ENCODE results near the gene PLCE1.

Gene PLCE1

GRCh38 chr10:94025806-94026205, 32.1 kb downstream of the PLCE1 start:
- DNase-seq = no peak

- no peak for DNase-seq
Measured at GRCh38 chr10:94027197-94027596, 33.5 kb downstream of the PLCE1 start.

- no peak for DNase-seq
Measured at GRCh38 chr10:94029955-94030354, 36.2 kb downstream of the PLCE1 start.

- DNase-seq = no peak
Measured at GRCh38 chr10:94035982-94036765, 42.4 kb downstream of the PLCE1 start.

GRCh38 chr10:94036766-94037033, 43.0 kb downstream of the PLCE1 start:
- DNase-seq = no peak

- DNase-seq = no peak
Measured at GRCh38 chr10:94037286-94037685, 43.6 kb downstream of the PLCE1 start.

GRCh38 chr10:94038024-94038423, 44.3 kb downstream of the PLCE1 start:
- DNase-seq = no peak

- no peak for DNase-seq
Measured at GRCh38 chr10:94041206-94041605, 47.5 kb downstream of the PLCE1 start.

GRCh38 chr10:94042001-94042833, 48.5 kb downstream of the PLCE1 start:
- DNase-seq = no peak

GRCh38 chr10:94042834-94043175, 49.1 kb downstream of the PLCE1 start:
- no peak for DNase-seq
